Small intestine (tissue), 7 donors: ENCODE measurements around the gene LTBR. TPM values are rescaled to one million over a fixed set of nuclear protein-coding genes. Genes with fewer than 3 reads are reported as not detected.
A peak's percentile ranks its signal among the peaks of the same experiment; 100 is the strongest.
"Not testable (repeated sequence)": the region's sequence is repeated elsewhere in the genome, so short reads cannot be mapped to it uniquely, and the experiment has no call there.

Experiments used
- DNase-seq, 2 donors: peaks; one replicate each; pipeline versions ENCODE4 v3.0.0 to v3.0.0-alpha.2; 2013
- FAIRE-seq: peaks from 2 replicates; lab custom pipeline; 2012; peaks lifted over from hg19 to GRCh38; lab: Jason Lieb, UNC
- H3K27ac ChIP-seq, 3 donors: one replicate each; pipeline ENCODE4 v1.5.1; 2013; ENCODE audit warnings: low read length in 2 of 3, mild to moderate bottlenecking in 2 of 3, control low read depth in 1 of 3, inconsistent platforms in 1 of 3, low read depth in 1 of 3, moderate library complexity in 1 of 3
- H3K27me3 ChIP-seq, 3 donors: one replicate each; pipeline ENCODE4 v1.6.1; 2013; ENCODE audit warnings: low read length in 3 of 3, inconsistent platforms in 1 of 3; ENCODE audit not compliant: control insufficient read depth in 3 of 3, insufficient read depth in 3 of 3
- H3K36me3 ChIP-seq, 3 donors: one replicate each; pipeline ENCODE4 v1.6.1; 2013; ENCODE audit warnings: low read length in 3 of 3, inconsistent platforms in 1 of 3, low read depth in 1 of 3, mild to moderate bottlenecking in 1 of 3, moderate library complexity in 1 of 3; ENCODE audit not compliant: control insufficient read depth in 3 of 3, insufficient read depth in 2 of 3
- H3K4me1 ChIP-seq, 3 donors: one replicate each; pipeline ENCODE4 v1.6.1; 2013; ENCODE audit warnings: low read length in 2 of 3, inconsistent platforms in 1 of 3, low read depth in 1 of 3, mild to moderate bottlenecking in 1 of 3, moderate library complexity in 1 of 3; ENCODE audit not compliant: control insufficient read depth in 3 of 3, insufficient read depth in 2 of 3
- H3K4me3 ChIP-seq, 3 donors: one replicate each; pipeline ENCODE4 v1.5.1; 2013; ENCODE audit warnings: low read length in 3 of 3, control low read depth in 1 of 3, inconsistent platforms in 1 of 3, low read depth in 1 of 3, mild to moderate bottlenecking in 1 of 3, moderate library complexity in 1 of 3
- H3K9me3 ChIP-seq, 2 donors: one replicate each; pipeline ENCODE4 v1.6.1; 2013; ENCODE audit warnings: low read depth in 1 of 2, low read length in 1 of 2; ENCODE audit not compliant: control insufficient read depth in 2 of 2, insufficient read depth in 1 of 2
- WGBS, 3 donors: extraction: QIAGEN DNeasy Blood & Tissue Kit; methylation state at CpG; one replicate each; pipeline ENCODE4 v1.1.7; 2013; 5-methylcytosine and 5-hydroxymethylcytosine counted together
- polyA plus RNA-seq, 4 donors: library from polyadenylated mRNA; stranded (reverse) in 3 of 4; unstranded in 1 of 4; fragments of 200-250 nt in 3 of 4; fragments of 120-200 nt in 1 of 4; gene quantifications; one replicate each; pipeline versions ENCODE4 v1.2.1 to v1.2.3, GENCODE V29; 2013
- donor health status: healthy with polysubstance abuse.
- donor health status: control.
- donor health status: control.
- donor health status: Bipolar disorder and iron deficiency.
- donor health status: healthy.

Gene LTBR
- polyA plus RNA-seq, 4 donors = 56.5 to 137 (median 73.2) TPM

DNA sequence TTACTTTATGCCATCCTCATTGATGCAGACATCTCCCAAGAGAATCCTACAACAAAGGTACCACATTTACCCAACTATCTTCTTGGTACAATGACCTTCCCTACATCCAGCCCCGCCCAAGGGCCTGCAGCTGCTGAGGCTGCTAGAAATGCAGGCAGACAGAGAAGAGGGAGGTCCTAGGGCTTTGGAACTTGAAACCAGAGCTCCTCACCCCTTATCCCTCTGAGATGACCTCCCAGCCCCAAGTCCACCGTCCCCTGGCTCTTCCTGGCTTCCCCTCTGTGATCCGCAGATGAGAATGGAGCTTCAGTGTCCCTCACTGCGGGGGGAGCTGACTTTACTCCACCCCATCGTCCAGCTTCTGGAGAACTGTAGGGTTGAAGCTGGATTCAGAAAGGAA is 40.4 kb upstream of the LTBR start:
- no peak for FAIRE-seq
- H3K4me1 ChIP-seq = peaks cover 6 to 51% (median 6%) of the 10 kb centered on the region in 3 donors
- no peaks in the 10 kb centered on the region for H3K27me3 ChIP-seq
- peak; percentile 71 to 78 for DNase-seq
- H3K27ac ChIP-seq = peak overlapping the region; percentile 53 to 80 (median 66)
- WGBS, 3 donors = 51 to 54% (median 52%) methylated on average over 5 of the region's 5 CpGs
- no peak overlapping the region for H3K4me3 ChIP-seq
- H3K36me3 ChIP-seq = peaks cover 0 to 18% (median 0%) of the 10 kb centered on the region in 3 donors
- H3K9me3 ChIP-seq = no peaks in the 10 kb centered on the region

DNA sequence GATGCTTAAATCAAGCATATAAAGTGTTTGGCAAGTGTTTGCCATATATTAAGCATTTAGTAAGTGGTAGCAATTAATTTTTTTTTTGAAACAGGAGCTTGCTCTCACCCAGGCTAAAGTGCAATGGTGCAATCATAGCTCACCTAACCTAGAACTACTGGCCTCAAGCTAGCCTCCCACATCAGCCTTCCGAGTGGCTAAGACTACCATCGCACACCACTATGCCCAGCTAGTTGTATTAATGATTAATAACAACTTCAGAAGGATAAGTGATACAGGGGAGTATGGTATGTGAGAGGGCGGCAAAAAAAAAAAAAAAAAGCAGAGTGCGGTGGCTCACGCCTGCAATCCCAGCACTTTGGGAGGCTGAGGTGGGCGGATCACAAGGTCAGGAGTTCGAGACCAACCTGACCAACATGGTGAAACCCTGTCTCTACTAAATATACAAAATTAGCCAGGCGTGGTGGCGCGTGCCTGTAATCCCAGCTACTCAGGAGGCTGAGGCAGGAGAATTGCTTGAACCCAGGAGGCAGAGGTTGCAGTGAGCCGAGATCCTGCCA is 39.8 kb upstream of the LTBR start:
- DNase-seq = peak in 1 of 2 donors; percentile 70
- Histone ChIP-seq H3K4me1 (peaks cover 6 to 46% (median 6%) of the 10 kb centered on the region in 3 donors), H3K36me3 (peaks cover 0 to 16% (median 0%) of the 10 kb centered on the region in 3 donors), H3K27ac (peak overlapping the region; percentile 53 to 80 (median 66))
- not testable (repeated sequence) for H3K4me3 ChIP-seq, H3K9me3 ChIP-seq, H3K27me3 ChIP-seq, FAIRE-seq
- WGBS, 3 donors = 76 to 89% (median 82%) methylated on average over 9 to 11 of the region's 11 CpGs

DNA sequence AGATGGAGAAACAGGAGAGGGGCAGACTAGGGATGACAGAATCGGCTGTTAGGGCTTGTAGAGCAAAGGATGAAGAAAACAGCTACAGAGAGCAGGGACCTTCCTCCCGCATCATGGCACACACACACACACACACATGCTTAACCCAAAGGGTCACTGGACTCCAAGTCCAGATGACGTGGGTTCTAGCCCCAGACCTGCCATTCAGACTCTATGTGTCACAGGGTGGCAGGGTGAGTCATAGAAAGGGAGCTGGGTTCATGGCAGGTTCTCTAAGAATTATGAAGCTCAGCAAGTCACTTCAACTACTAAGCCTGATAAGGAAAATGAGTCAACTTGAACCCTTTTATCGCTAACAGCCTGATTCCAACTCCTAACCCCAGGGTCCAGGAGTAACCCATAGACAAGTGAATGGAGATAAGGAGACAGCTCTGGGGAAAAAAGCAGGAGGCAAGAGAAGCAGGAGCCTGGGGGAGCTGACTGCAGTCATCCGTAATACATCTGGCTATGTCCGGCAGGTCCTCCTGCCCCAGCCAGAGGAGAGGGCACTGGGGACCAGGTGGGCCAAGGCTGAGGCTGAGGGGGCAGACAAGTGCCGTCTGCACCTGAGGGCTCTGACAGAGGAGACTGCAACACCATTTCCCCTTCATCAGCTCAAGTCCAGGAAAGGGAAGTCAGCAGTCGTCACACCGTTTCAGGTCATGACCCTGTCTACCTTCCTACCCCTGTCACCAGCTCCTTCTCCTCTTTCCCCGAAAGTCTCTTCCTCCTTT is 38.5 kb upstream of the LTBR start:
- peak; percentile 93 to 99 for DNase-seq
- H3K4me1 ChIP-seq = peaks cover 6 to 39% (median 6%) of the 10 kb centered on the region in 3 donors
- 12 to 42% (median 29%) methylated on average over 9 to 10 of the region's 10 CpGs for WGBS, 3 donors

DNA sequence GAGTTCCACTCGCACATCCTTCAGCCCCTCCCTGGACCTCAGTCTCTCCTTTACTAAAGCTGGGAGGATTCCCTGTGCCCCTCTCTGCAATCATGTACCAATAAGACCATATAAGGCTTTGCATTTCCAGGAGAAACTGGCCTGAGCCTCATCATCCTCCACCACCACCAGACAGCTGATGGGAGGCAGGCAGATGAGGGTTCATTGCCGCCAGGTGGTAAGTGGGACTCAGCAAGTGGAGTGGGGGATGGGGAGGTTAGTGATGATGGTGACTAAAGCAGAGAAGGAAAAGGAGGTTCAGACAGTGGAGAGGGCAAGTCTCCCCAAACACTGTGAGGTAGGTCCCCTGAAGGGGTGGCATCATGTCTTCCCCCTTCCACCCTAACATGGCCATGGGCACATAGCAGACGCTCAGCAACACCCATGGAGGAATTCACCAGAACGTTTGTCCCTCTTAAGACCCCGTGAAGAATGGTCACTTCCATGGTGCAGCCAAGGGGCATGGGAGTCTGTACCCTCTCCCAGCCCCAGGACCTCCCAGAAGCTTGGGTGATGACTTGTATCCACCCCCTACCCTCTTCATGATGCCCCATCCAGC is 37.6 kb upstream of the LTBR start:
- no peak for FAIRE-seq
- 75 to 80% (median 78%) methylated on average over 5 of the region's 5 CpGs for WGBS, 3 donors

More for the DNA sequence above, 38.5 kb upstream of the LTBR start:
- H3K36me3 ChIP-seq = peaks cover 0 to 8% (median 0%) of the 10 kb centered on the region in 3 donors
- peak overlapping the region in 1 of 3 donors; percentile 5 for H3K4me3 ChIP-seq
- peak; percentile 36 for FAIRE-seq
- no peaks in the 10 kb centered on the region for H3K27me3 ChIP-seq
- H3K27ac ChIP-seq = peak overlapping the region; percentile 83 to 90 (median 87)
- no peaks in the 10 kb centered on the region for H3K9me3 ChIP-seq

DNA sequence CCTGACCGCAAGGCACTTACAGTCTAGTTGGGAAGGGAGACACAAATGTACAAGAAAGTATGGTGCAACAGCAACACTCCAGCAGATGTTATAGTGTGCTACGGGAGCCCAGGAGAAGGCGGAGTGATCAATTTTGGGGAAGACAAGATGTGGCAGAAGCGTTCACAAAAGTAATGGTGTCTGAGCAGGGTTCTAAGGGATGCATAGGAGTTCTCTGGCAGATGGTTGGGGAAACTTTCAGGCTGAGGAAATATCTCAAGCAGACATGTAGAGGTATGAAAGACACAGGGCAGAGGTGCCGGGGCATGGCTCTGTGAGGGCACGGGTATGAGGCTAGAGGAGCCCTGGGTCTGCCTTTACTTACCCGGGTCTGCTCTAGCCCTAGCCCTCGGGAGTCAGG is 37.0 kb upstream of the LTBR start:
- peaks cover 0 to 2% (median 0%) of the 10 kb centered on the region in 3 donors for H3K36me3 ChIP-seq
- WGBS, 3 donors = 78 to 83% (median 82%) methylated on average over 8 of the region's 8 CpGs
- no peaks in the 10 kb centered on the region for H3K27me3 ChIP-seq
- H3K4me1 ChIP-seq = peaks cover 6 to 39% (median 6%) of the 10 kb centered on the region in 3 donors
- FAIRE-seq (no peak), DNase-seq (no peak)
- H3K27ac ChIP-seq = peak overlapping the region in 2 of 3 donors; percentile 24 to 87
- H3K9me3 ChIP-seq = no peaks in the 10 kb centered on the region
- H3K4me3 ChIP-seq = no peak overlapping the region

More for the DNA sequence above, 37.6 kb upstream of the LTBR start:
- DNase-seq = peak in 1 of 2 donors; percentile 39
- Histone ChIP-seq H3K4me3 (no peak overlapping the region), H3K27ac (peak overlapping the region; percentile 83 to 90 (median 87)), H3K36me3 (peaks cover 0 to 2% (median 0%) of the 10 kb centered on the region in 3 donors), H3K4me1 (peaks cover 6 to 39% (median 6%) of the 10 kb centered on the region in 3 donors), H3K27me3 (no peaks in the 10 kb centered on the region), H3K9me3 (no peaks in the 10 kb centered on the region)

DNA sequence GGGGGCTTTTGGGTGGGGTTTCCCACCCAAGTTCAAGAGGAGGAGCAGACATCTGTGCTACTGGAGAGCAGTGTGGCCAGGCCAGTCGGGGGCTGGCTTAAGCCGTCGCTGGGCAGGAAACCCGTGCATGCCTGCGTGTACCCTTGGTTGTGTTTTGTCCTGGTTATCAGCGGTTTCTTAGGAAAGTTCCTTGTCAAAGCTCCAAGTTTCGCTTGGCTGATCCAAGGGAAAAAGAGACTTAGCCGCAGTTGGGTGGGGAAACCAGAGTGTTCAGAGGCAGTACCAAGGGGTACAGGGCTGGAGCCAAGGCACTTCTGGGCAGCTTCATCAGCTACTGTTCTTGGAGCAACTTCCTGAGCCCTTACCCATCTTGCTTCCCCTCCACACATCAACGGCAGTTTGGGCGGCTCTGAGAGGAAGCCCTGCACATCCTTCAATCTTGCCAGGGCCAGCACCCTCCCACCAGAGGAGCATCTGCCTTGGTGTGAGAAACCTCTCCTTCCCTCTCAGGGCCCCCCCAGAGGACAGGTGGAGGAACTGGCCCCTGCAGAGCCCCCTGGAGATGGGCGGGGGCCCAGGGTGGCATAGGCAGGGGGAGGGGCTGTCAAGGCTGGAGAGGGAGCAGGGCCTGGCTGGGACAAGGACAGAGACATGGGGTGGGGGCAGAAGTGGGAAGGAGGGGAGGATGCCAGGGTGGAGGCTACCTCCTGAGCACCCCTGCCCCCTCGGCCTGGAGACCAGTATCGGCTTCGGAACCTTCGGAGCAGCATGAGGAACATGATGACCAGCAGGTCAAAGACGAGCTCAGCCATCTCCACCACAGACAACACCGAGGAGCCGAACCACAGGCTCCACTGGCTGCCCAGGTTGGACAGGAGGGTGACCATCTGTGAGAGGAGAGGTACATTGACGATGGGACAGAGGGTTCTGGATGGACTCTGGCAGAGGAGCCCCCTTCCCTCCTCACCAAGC is 36.3 kb upstream of the LTBR start:
- no peaks in the 10 kb centered on the region for H3K27me3 ChIP-seq
- peak in 1 of 2 donors; percentile 57 for DNase-seq
- no peak overlapping the region for H3K4me3 ChIP-seq
- peak overlapping the region in 2 of 3 donors; percentile 24 to 87 for H3K27ac ChIP-seq
- WGBS, 3 donors = 50 to 52% (median 52%) methylated on average over 18 to 19 of the region's 19 CpGs
- no peaks in the 10 kb centered on the region for H3K9me3 ChIP-seq
- FAIRE-seq = no peak
- H3K4me1 ChIP-seq = peaks cover under 1 to 37% (median 4%) of the 10 kb centered on the region in 3 donors
- peaks cover 0 to 2% (median 0%) of the 10 kb centered on the region in 3 donors for H3K36me3 ChIP-seq

DNA sequence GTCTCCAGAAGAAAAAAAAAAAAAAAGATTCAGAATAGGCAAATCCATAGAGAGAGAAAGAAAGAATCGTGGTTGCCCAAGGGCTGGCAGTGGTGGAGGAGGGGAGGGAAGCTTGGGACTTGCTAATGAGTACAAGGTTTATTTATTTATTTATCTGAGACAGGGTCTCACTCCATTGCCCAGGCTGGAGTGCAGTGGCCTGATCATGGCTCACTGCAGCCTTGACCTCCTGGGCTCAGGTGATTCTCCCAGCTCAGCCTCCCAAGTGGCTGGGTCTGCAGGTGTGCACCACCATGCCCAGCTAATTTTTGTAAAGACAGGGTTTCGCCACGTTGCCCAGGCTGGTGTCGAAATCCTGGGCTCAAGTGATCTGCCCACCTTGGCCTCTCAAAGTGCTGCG is 32.3 kb upstream of the LTBR start:
- WGBS, 3 donors = 90 to 91% (median 91%) methylated on average over 5 of the region's 5 CpGs
- peaks cover 0 to 30% (median 6%) of the 10 kb centered on the region in 3 donors for H3K4me1 ChIP-seq
- H3K4me3 ChIP-seq = no peak overlapping the region
- H3K27me3 ChIP-seq = no peaks in the 10 kb centered on the region
- no peak for DNase-seq
- peaks cover 0 to 5% (median 0%) of the 10 kb centered on the region in 3 donors for H3K36me3 ChIP-seq
- no peak for FAIRE-seq
- no peak overlapping the region for H3K27ac ChIP-seq
- H3K9me3 ChIP-seq = no peaks in the 10 kb centered on the region
